Adrenal gland (tissue), 12 donors: ENCODE measurements around the gene PARP6. TPM values are rescaled to one million over a fixed set of nuclear protein-coding genes. Genes with fewer than 3 reads are reported as not detected.

Source experiments
- DNase-seq, 7 donors: peaks; one replicate each; pipeline ENCODE4 v3.0.0-alpha.2; 2019 to 2020
- H3K27ac ChIP-seq, 5 donors: fragments of 200-600 bp; sonication (generic) in 4 of 5; 1 replicate in 3 of 5; 2 replicates in 2 of 5; pipeline versions ENCODE4 v1.5.1 to v1.8.0; 2016 to 2020; ENCODE audit warnings: mild to moderate bottlenecking in 1 of 5
- H3K27me3 ChIP-seq: fragments of 200-600 bp; 2 replicates; pipeline ENCODE4 v1.8.0; 2021
- H3K36me3 ChIP-seq, 2 donors: fragments of 200-600 bp; replicated peaks in 1 of 2; 1 replicate in 1 of 2; 2 replicates in 1 of 2; pipeline versions ENCODE4 v1.5.1 to v1.8.0; 2018 to 2022
- H3K4me1 ChIP-seq, 2 donors: fragments of 200-600 bp; replicated peaks in 1 of 2; 1 replicate in 1 of 2; 2 replicates in 1 of 2; pipeline versions ENCODE4 v1.5.1 to v1.8.0; 2018 to 2021
- H3K4me3 ChIP-seq, 4 donors: fragments of 200-600 bp; sonication (generic) in 3 of 4; one replicate each; pipeline ENCODE4 v1.5.1; 2016 to 2018
- H3K9me3 ChIP-seq, 3 donors: fragments of 200-600 bp; sonication (generic) in 1 of 3; replicated peaks in 1 of 3; 1 replicate in 2 of 3; 2 replicates in 1 of 3; pipeline versions ENCODE4 v1.5.1 to v1.8.0; 2016 to 2021
- POLR2A ChIP-seq, 2 donors: fragments of 450-650 bp; IDR thresholded peaks; one replicate each; pipeline ENCODE4 v1.6.1; 2017; ENCODE audit warnings: antibody characterized with exemption in 2 of 2, mild to moderate bottlenecking in 2 of 2, moderate library complexity in 1 of 2
- WGBS, 4 donors: extraction: QIAGEN DNeasy Blood & Tissue Kit in 2 of 4; methylation state at CpG; one replicate each; pipeline versions ENCODE4 v1.1.5 to v1.1.7; 2013 to 2017; 5-methylcytosine and 5-hydroxymethylcytosine counted together
- intact Hi-C, 2 donors: fragments of 100-400 bp; cut with DNase I; formaldehyde crosslinking; loops; one replicate each; pipeline versions ENCODE4 v1.14.1 to v1.15.0; 2022 to 2023
- polyA plus RNA-seq, 3 donors: library from polyadenylated mRNA; stranded (reverse); fragments of 200-250 nt in 2 of 3; fragments of 350-450 nt in 1 of 3; fragmentation: Illumina TruSeq in 1 of 3; extraction: RNeasy Lipid Tissue Mini Kit (QIAGEN cat#74804) in 1 of 3; gene quantifications; one replicate each; pipeline ENCODE4 v1.2.3, GENCODE V29; 2013 to 2014
- total RNA-seq, 9 donors: library from RNA; depleted of rRNA in 4 of 9; stranded (reverse); fragments of >200 nt in 4 of 9; fragments of 120-200 nt in 1 of 9; fragmentation: NEBNext Ultra II Directional in 1 of 9; extraction: Animal tissue kit (Norgen Biotek cat#: 25700) in 1 of 9; gene quantifications; one replicate each; pipeline versions ENCODE4 v1.1.0 to v1.2.4, GENCODE V29; 2013 to 2023
- TF ChIP-seq, protein P1 (sequence below), 6 experiments: fragments of 450-650 bp in 4 of 6; fragments of 200-600 bp in 2 of 6; sonication (generic) in 1 of 6; IDR thresholded peaks; 1 replicate in 5 of 6; 2 replicates in 1 of 6; pipeline versions ENCODE4 v1.5.1 to v1.8.0; 2016 to 2021; ENCODE audit warnings: antibody characterized with exemption in 6 of 6, mild to moderate bottlenecking in 2 of 6, moderate library complexity in 1 of 6
- donor health status: healthy with polysubstance abuse.
- donor health status: Bipolar disorder and iron deficiency.
- donor health status: DM: yes; HTN: yes; CAD: no.
- donor health status: DM: no; HTN: no; CAD: no.
- donor health status: DM: no; HTN: no; CAD: no.
- donor health status: DM: yes; HTN: yes; CAD: no.

The PARP6 gene
- total and polyA plus RNA-seq, 12 donors: 37.4 to 464 (median 72.9) TPM

DNA sequence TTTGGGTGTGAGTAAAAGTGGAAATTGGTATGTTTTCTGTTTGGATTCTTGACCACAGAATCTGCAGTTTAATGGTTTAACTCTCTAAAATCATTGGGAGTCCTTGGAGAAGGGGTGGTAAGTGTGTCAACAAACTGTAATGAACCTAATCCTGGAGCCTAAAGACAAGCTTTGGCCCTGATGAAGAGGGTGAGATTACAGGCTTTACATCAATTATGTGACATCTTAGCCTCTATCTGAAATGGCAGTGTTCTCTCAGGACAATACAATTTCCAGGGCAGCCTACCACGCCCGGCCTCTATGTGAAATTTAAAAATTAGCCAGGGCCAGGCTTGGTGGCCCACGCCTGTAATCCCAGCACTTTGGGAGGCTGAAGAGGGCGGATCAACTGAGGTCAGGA is 37.1 kb downstream of the PARP6 start:
- WGBS, 4 donors: 90 to 98% (median 95%) methylated on average over 4 of the region's 4 CpGs
- Histone ChIP-seq H3K9me3 (no peaks in the 10 kb centered on the region), H3K27ac (no peak overlapping the region), H3K4me3 (no peak overlapping the region), H3K36me3 (peaks cover 0 to under 1% of the 10 kb centered on the region in 2 donors), H3K27me3 (no peaks in the 10 kb centered on the region), H3K4me1 (peaks cover 21 to 33% of the 10 kb centered on the region in 2 donors)
- intact Hi-C loops: no loop called here
- no peak for DNase-seq
- TF ChIP-seq POLR2A (IDR thresholded peaks at IDR 0.05): no peak
- TF ChIP-seq, protein P1, sequence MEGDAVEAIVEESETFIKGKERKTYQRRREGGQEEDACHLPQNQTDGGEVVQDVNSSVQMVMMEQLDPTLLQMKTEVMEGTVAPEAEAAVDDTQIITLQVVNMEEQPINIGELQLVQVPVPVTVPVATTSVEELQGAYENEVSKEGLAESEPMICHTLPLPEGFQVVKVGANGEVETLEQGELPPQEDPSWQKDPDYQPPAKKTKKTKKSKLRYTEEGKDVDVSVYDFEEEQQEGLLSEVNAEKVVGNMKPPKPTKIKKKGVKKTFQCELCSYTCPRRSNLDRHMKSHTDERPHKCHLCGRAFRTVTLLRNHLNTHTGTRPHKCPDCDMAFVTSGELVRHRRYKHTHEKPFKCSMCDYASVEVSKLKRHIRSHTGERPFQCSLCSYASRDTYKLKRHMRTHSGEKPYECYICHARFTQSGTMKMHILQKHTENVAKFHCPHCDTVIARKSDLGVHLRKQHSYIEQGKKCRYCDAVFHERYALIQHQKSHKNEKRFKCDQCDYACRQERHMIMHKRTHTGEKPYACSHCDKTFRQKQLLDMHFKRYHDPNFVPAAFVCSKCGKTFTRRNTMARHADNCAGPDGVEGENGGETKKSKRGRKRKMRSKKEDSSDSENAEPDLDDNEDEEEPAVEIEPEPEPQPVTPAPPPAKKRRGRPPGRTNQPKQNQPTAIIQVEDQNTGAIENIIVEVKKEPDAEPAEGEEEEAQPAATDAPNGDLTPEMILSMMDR (IDR thresholded peaks at IDR 0.05): no peak

DNA sequence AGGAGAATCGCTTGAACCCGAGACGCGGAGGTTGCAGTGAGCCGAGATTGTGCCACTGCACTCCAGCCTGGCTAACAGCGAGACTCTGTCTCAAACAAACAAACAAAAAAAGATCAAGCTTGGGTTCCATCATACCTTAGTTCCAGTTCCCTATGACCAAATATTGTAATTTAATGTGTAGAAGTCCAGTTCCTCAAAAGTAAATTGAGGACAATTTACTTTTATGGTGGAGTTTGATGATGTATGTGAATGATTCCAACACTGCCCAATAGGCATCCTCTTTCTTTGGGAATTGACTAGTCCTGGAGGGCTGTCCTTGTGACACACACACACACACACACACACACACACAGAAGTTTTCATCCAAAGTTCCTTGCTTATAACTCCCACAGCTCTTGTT is 38.6 kb downstream of the PARP6 start:
- Histone ChIP-seq H3K27ac (no peak overlapping the region), H3K9me3 (no peaks in the 10 kb centered on the region), H3K36me3 (no peaks in the 10 kb centered on the region), H3K4me3 (no peak overlapping the region), H3K27me3 (no peaks in the 10 kb centered on the region), H3K4me1 (peaks cover 30 to 38% of the 10 kb centered on the region in 2 donors)
- intact Hi-C loops: loop anchor here in 1 of 2 donors (5.0 kb wide), 1 partner anchor 36 kb away; the partner anchor contains the start of gene GRAMD2A
- TF ChIP-seq, protein P1 (IDR thresholded peaks at IDR 0.05): no peak
- no peak for TF ChIP-seq POLR2A (IDR thresholded peaks at IDR 0.05)
- WGBS, 4 donors: 96 to 97% (median 97%) methylated on average over 6 of the region's 6 CpGs
- no peak for DNase-seq

DNA sequence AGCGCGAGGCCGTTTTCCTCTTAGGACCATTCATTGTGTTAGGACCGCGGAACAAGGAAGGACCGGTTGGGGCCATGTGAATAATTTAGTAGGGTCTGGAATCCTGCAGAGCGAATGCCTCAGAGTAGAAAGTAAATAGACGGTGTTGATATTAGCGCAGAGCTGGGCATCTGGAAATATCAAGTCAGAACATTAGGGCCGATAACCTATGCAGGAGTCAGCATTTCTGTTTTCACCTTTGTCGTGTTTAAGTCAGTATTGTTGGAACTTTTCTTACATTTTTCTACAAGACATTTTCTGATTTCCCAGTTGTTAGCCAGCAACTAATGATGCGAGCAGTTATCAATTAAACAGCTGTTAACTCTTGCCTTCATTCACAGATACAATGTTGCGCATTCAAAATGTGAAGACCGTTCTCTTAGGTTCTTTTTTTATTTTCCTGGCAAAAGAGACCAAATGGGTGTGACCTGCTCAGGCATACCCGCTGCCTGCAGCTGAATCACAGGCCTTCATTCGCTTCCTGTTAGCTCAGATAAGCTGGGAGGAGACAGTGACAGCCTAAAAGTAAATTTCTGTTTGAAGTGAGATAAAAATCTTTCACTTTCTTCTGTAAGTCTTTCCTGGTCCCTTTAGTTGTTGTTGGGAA is 40.4 kb downstream of the PARP6 start:
- Histone ChIP-seq H3K27me3 (no peaks in the 10 kb centered on the region), H3K9me3 (no peaks in the 10 kb centered on the region), H3K36me3 (no peaks in the 10 kb centered on the region), H3K4me1 (peaks cover 35 to 42% of the 10 kb centered on the region in 2 donors), H3K4me3 (peak overlapping the region in 3 of 4 donors; percentile 41 to 76 (median 72)), H3K27ac (peak overlapping the region; percentile 86 to 99 (median 94))
- TF ChIP-seq POLR2A (IDR thresholded peaks at IDR 0.05): peak in 1 of 2 donors; percentile 84
- TF ChIP-seq, protein P1 (IDR thresholded peaks at IDR 0.05): no peak
- 0 to 4% (median 1%) methylated on average over 16 of the region's 16 CpGs for WGBS, 4 donors
- peak; percentile 63 to 88 (median 86) for DNase-seq
- intact Hi-C loops: loop anchor here in 1 of 2 donors (5.0 kb wide), 1 partner anchor 35 kb away; the partner anchor contains the start of gene GRAMD2A

DNA sequence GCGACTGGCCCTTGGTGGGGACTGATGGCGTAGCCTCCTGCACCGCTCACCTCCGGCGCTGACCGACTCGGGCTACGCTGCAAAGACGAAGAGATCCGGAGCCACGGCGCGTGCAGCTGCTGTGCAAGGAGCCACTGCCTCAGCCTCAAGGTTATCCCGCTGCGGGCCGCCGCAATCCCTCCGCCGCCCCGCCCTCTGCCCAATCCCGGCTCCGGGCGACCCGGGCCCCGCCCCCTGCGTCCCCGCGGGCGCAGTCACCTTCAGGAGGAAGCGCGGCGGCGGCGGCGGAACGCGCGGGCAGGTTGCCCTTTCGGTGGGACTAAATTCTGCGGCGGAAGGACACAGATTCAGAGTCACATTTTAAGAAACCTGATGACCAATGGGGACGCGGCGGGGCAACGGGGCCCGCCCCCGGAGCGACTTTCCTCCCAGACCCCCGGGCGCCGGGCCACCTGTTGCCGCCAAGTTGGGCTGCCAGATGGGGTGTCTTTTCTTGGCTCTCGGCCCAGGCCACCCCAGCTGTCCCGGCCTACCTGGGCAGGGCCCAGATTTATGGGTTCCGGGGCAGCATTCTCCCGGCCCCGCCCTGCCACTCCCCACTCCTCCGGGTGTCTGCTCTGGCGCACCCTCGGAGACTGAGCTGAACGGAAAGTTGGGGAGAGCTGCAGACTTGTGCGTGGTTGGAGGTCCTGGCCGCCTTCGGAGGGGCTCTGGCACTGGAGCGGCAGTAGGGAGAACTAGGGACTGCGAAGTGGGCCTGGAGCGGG is 41.1 kb downstream of the PARP6 start, which contains the start of gene PKM:
TSS of gene PKM (minus strand) at position 125 of the 767 bp plus-strand sequence. CDS start 12,093 bp downstream, outside the sequence.
- TF ChIP-seq POLR2A (IDR thresholded peaks at IDR 0.05): peak; percentile 98 to 99
- TF ChIP-seq, protein P1 (IDR thresholded peaks at IDR 0.05): peak in 1 of 6 experiments; percentile 5
- intact Hi-C loops: loop anchor here in 1 of 2 donors (5.0 kb wide), 1 partner anchor 34 kb away; the partner anchor contains the start of gene GRAMD2A
- peaks cover 36 to 42% of the 10 kb centered on the region in 2 donors for H3K4me1 ChIP-seq
- H3K9me3 ChIP-seq: no peaks in the 10 kb centered on the region
- peak; percentile 97 to 99 (median 98) for DNase-seq
- peak within 1 kb of the TSS; percentile 70 to 90 (median 74) for H3K4me3 ChIP-seq
- 0 to 1% (median 0%) methylated on average over 13 to 67 of the region's 67 CpGs for WGBS, 4 donors
- no peaks in the 10 kb centered on the region for H3K27me3 ChIP-seq
- peak within 1 kb of the TSS; percentile 90 to 99 (median 94) for H3K27ac ChIP-seq
- no peaks in the 10 kb centered on the region for H3K36me3 ChIP-seq
